ENCODE measurements around the gene TSSK3. TPM values are rescaled to one million over a fixed set of nuclear protein-coding genes. Genes with fewer than 3 reads are reported as not detected.

Gene TSSK3
- total RNA-seq, 1 donor from 2014 or later = 2.6 TPM

GRCh38 chr1:32356478-32356877, 5.9 kb upstream of the TSSK3 start:
- intact Hi-C loops (cut with DNase I) = no loop called here
- DNase-seq (ENCODE audit: low spot score) = no peak

DNA sequence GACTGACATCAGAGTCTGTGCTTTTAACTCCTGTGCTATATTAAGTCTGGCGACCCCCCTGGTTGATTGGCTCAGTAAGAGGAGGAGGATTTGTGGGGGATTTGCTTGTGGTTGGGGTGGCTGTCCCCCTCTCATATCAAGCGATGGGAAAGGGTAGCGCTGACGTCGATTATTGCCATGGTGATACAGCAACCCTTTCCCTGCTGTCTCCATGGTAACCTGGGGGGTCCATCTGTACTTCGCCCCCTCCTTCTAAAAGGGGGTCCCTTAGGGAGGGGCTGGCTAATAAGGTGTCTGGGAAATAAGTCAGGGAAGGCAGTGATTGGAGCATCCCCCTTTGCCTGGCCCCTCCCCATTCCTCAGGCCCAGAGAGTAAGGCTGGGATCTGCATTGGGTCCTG, 4.7 kb upstream of the TSSK3 start:
- intact Hi-C loops (cut with DNase I) = no loop called here

DNA sequence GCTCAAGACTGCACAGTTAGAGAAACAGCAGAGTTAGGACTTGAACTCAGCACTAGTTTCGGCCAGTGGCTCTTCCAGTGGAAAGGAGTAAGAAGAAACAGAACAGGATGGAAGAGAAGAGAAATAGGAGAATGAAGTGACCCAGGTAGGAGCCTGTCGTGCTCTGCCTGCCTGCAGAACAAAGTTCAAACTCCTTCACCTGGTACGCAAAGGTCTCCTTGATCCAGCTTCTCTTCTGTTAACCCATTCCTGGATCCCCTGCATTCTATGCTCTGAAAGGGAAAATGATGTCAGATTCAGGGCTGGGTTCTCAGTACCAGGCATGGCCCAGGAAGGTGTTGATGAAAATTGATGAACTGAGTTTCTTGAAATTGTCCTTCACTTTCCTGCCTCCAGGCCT, 3.9 kb upstream of the TSSK3 start:
- intact Hi-C loops (cut with DNase I) = no loop called here
- no peak for DNase-seq (ENCODE audit: low spot score)

More for the DNA sequence above, 4.7 kb upstream of the TSSK3 start:
- DNase-seq (ENCODE audit: low spot score) = no peak

- intact Hi-C loops (cut with DNase I) = no loop called here
- DNase-seq (ENCODE audit: low spot score) = no peak
Measured at GRCh38 chr1:32361308-32361673, 1.0 kb upstream of the TSSK3 start.

DNA sequence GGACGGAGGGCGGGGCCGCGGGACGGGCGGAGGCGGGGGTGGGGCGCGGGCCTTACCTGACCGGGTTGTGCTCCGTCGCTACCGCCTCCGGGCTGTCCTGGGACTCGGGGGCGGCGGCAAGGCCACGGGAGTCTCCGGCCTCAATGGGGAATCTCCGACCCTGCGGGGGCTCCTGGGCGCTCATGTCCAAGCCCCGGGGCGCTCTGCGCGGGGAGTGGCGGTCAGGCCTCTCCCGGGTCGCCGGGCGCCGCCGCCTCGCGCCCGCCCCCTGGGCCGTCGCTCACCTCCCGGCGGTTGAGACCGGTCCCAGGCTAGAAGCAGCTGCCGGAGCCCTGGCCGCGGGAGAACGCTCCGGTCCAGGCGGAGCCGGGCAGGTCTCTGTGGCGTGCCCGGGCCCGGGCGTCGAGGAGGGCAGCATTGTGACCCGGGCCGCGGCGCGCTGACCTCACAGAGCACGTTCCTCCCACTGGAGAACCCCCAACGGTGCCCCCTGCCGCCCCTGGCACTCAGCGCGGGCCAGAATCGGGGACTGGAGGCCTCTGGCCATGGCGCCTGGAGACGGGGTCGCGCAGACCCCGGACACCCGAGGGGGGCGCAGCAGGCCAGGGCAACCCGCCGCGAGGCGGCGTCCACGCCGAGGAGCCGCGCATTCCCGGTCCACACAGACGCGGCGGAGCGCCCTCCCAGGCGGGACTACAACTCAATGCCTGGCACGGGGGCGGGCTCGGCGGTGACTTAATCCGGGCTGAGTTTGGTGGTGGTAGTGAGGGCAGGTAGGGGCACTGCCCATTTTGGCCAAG, 465 bp upstream of the TSSK3 start:
- intact Hi-C loops (cut with DNase I) = loop anchor here (1.0 kb wide), 1 partner anchor 27 kb away; no protein-coding TSS in a partner anchor
- DNase-seq (ENCODE audit: low spot score) = peak; percentile 82

- intact Hi-C loops (cut with DNase I) = no loop called here
Measured at GRCh38 chr1:32363713-32364112, 1.4 kb downstream of the TSSK3 start.

GRCh38 chr1:32364836-32365235, 2.5 kb downstream of the TSSK3 start:
- DNase-seq (ENCODE audit: low spot score) = no peak

More at GRCh38 chr1:32363713-32364112, 1.4 kb downstream of the TSSK3 start:
- DNase-seq (ENCODE audit: low spot score) = no peak

GRCh38 chr1:32365445-32365844, 3.1 kb downstream of the TSSK3 start:
- no peak for DNase-seq (ENCODE audit: low spot score)
- intact Hi-C loops (cut with DNase I) = no loop called here

More at GRCh38 chr1:32364836-32365235, 2.5 kb downstream of the TSSK3 start:
- intact Hi-C loops (cut with DNase I) = no loop called here

DNA sequence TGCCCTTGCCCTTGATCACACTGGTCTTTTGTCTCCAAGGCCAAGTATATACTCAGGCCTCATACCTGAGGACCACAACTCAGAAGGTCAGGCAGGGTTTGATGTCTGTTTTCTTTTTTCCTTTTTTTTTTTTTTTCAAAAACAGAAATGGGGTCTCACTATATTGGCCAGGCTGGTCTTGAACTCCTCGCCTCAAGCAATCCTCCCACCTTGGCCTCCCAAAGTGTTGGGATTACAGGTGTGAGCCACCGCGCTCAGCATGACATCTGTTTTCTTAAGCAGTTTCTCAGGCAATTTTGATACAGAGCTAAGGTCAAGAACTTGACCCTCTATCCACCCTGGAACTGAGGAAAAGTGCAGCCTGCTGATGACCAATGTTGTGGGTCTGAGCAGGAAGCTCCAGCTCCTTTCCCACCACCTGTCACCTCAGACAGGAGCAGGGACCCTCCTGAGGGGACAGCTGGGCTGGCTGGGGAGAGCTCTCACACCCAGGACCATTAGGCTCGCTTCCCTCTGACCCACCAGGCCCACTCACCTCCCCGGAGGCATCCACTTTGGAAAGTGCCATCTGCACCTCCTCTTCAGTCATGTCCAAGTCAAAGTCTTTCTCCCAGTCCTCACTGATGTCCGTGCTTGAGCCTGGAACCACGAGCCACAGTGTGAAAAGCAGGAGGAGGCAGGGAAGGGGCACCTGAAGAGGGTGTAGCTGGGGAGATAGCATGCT, 5.7 kb downstream of the TSSK3 start:
- intact Hi-C loops (cut with DNase I) = no loop called here
- no peak for DNase-seq (ENCODE audit: low spot score)

GRCh38 chr1:32372149-32372756, 9.9 kb downstream of the TSSK3 start:
- intact Hi-C loops (cut with DNase I) = no loop called here
- no peak for DNase-seq (ENCODE audit: low spot score)

GRCh38 chr1:32373996-32374592, 11.8 kb downstream of the TSSK3 start:
- intact Hi-C loops (cut with DNase I) = no loop called here
- no peak for DNase-seq (ENCODE audit: low spot score)

- intact Hi-C loops (cut with DNase I) = no loop called here
- DNase-seq (ENCODE audit: low spot score) = no peak
Measured at GRCh38 chr1:32376199-32376598, 13.9 kb downstream of the TSSK3 start.

DNA sequence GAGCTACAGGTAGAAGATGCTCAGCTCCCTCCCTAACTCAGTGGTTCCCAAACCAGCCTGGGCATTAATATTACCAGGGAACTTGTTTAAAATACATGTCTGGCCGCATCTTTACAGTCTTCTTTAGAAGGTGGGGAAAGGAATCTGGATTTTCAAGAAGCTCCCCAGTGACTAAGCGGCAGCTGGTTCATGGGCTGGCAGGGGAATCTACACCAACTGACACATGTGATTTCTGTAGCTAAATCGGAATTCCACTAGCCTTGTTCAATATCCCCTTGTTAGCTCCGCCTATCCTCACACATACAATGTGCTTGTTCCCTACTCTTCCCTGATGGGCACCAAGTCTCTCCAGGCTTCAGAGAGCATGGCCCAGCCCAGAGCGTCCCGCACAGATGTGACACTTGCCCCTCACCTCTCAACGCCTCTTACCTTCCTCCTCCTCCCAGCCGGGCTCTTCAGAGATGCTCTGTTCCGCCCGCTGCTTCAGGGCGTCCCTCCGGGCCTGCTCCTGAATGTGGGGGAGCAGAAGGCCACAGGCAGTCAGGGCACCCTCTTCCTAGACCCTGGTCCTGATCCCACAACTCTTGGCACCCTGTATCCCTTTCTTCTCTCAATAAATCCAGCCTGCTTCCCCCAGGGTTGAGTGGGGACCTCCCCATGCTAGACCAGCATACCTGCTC, 15.3 kb downstream of the TSSK3 start:
- intact Hi-C loops (cut with DNase I) = no loop called here
- DNase-seq (ENCODE audit: low spot score) = no peak

DNA sequence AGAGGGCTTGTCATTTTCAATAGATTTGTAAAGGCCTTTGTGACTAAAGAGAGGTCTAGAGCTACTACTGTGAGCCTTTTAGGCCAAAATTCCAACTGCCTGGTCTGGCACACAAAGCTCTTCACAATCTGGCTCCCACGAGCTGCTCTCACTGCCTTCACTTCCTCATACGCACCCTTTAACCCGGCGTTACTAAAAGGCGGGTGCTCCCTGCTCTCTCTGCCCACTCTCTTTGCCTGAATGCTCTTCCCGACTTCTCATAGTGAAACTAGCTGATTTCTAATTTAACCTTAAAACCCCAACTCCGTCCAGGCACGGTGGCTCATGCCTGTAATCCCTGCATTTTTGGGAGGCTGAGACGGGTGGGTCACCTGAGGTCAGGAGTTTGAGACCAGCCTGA, 17.7 kb downstream of the TSSK3 start:
- intact Hi-C loops (cut with DNase I) = no loop called here
- DNase-seq (ENCODE audit: low spot score) = no peak

DNA sequence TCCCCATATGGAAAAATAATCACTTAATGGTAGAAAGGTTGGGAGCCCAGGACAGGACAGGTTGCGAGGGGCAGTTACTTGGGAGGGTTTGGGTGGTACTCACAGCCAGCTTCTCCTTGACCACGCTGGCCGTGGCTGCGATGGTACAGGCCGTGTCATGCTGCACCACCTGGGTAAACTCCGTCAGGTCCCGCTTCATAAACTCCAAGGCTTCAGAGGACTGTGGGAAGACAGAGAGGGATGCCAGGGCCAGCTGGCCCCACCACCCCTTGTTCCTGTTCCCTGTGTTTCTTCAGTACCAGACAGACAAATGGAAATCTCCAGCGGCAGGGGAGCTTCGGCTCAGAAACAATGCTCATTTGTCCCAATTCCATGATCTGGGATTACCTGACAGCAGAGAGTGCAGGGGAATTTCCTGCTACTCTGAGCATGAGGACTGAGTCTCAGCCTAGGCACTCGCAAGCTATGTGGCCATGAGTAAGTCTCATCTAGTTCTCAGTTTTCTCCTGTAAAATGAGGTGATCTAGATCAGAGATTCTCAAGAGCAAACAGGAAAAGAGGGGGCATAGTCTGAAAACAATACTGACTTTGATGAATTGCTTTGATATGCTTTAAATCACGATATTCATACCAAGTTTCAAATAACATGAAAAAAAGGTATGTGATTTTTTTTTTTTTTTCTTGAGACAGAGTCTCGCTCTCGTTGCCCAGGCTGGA, 24.5 kb downstream of the TSSK3 start:
- DNase-seq (ENCODE audit: low spot score) = no peak
- intact Hi-C loops (cut with DNase I) = no loop called here

- intact Hi-C loops (cut with DNase I) = no loop called here
- no peak for DNase-seq (ENCODE audit: low spot score)
Measured at GRCh38 chr1:32388641-32389040, 26.3 kb downstream of the TSSK3 start.

DNA sequence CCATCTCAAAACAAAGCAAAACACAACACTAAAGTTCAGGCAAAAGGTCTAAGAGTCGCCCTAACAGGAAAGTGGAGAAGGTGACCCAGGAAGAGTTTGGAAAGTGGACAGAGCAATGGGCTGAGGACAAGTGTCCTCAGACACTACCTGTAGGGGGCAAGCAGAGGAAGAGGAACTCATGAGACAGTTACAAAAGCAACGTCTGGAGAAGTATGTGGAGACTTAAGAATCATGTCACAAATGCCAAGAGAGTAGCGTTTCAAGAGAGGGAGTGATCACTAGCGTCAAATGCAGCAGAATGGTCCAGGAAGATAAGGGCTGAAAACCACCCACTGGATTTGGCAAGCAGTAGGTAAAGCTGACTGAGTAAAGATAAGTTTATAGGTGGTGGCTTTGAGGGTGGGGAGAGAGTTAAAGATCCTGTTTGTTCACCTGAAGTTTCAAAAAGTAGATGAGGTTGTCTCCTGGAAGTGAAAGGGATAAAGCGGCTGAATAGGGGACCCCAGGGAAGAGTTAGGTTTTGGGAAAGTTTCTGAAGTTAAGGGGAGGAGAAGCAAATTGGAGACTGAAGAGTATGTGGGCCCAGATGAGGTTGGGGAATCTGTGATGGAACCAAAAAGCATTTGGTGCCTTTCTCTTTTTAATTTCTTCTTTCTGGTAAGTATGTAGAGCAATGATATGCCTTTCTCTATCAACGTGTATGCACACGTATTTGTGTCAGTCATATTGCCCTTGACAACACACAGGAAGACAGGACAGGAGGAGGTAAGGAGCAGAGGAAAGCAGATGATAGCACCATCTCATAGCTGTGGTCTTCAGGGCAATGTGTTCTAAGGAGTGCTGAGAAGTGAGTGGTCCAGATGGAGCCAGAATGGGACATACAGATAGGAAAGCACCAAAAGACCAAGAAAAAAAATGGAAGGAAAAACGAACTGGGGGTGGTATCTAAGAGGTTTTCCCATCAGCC, 28.8 kb downstream of the TSSK3 start:
- intact Hi-C loops (cut with DNase I) = loop anchor here (5.0 kb wide), 1 partner anchor 169 kb away; the partner anchor contains the start of genes EIF3I and TMEM234
- no peak for DNase-seq (ENCODE audit: low spot score)

DNA sequence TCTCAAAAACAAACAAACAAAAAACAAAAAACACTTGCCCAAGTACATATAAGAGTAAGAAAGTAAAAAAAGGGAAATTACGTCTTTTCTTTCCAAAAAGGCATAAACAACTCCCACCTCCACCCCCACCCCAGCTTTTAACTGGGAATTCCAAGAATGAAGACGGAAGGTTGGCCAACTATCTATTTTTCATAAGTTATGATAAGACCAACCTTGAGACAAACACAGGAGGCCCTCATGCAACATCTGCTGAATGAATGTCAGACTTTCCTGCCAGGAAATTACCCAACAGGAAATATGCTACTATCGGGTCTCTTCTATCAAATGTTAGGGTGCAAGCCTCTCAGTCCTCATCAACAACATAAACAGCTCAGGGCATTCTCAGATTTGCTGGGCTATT, 30.0 kb downstream of the TSSK3 start:
- DNase-seq (ENCODE audit: low spot score) = no peak
- intact Hi-C loops (cut with DNase I) = loop anchor here (5.0 kb wide), 1 partner anchor 170 kb away; the partner anchor contains the start of genes EIF3I and TMEM234
